GM12891 (cell line): Measurements from ENCODE around the gene BHLHE40.

Experiments
- POLR2A ChIP-seq: IDR thresholded peaks from 2 replicates; pipeline ENCODE4 v1.6.1; 2011; ENCODE audit warnings: low read depth, low read length, control low read depth
- POLR2AphosphoS5 ChIP-seq: IDR thresholded peaks from 2 replicates; pipeline ENCODE4 v1.6.1; 2011; ENCODE audit warnings: low read depth, low read length, control low read depth
- SPI1 ChIP-seq: IDR thresholded peaks from 2 replicates; pipeline ENCODE4 v1.6.1; 2011; ENCODE audit warnings: low read depth, low read length, control low read depth
- TAF1 ChIP-seq: IDR thresholded peaks from 2 replicates; pipeline ENCODE4 v1.6.1; 2011; ENCODE audit warnings: low read depth, low read length, control low read depth

DNA sequence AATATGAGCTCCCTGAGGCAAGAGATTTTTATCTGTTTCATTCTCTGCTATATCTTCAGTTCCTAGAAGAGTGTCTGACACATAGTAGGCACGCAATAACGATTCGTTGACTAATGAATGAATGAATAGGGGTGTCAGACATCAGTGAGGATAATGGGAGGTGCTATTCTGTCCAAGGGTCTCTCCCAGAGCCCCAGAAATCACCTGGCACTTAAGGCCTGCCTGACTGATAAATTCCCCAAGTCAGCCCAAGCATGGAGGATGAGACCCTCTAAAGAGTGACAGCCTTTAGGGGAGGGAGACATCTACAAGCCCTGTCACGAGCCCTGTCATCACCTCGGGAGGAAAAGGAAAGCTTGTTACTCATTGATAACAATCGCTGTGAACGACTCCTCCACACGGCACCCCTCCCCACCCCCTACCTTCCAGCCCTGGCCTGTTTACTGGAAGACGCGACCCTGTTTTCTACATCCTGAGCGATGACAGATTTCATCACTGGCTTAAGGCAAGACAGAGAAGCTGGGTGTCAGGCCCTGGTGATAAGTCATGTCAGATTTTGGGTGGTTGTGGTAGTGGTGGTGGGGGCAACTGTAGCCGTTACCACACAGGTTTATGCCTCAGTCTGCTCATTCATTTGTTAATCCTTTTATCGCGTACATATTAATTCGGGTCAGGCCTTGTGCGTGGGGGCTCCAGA is 23.1 kb downstream of the BHLHE40 start:
- TF ChIP-seq POLR2A (no peak), POLR2AphosphoS5 (no peak), TAF1 (no peak), SPI1 (no peak)
